Measurements from ENCODE around the gene SLC25A51. TPM values are rescaled to one million over a fixed set of nuclear protein-coding genes. Genes with fewer than 3 reads are reported as not detected.

The SLC25A51 gene
- total RNA-seq, 4 donors from 2014 or later, result 14.7 to 66.1 (median 44.4) TPM

GRCh38 chr9:37946971-37947370, 43.0 kb upstream of the SLC25A51 start:
- intact Hi-C loops (cut with DNase I; ENCODE audit: low total_unique reads), result no loop called here
- H3K4me1 ChIP-seq, result peaks cover 7 to 13% of the 10 kb centered on the region in 2 donors
- no peak overlapping the region for H3K4me3 ChIP-seq
- H3K27me3 ChIP-seq, result no peaks in the 10 kb centered on the region
- TF ChIP-seq CTCF (IDR thresholded peaks at IDR 0.05) (no peak), POLR2A (IDR thresholded peaks at IDR 0.05) (no peak)
- no peaks in the 10 kb centered on the region for H3K9me3 ChIP-seq
- H3K27ac ChIP-seq, result no peak overlapping the region
- no peaks in the 10 kb centered on the region for H3K36me3 ChIP-seq
- no peak for DNase-seq

GRCh38 chr9:37946041-37946440, 42.1 kb upstream of the SLC25A51 start:
- no peaks in the 10 kb centered on the region for H3K9me3 ChIP-seq
- no peaks in the 10 kb centered on the region for H3K27me3 ChIP-seq
- DNase-seq, result no peak
- peaks cover 7 to 13% of the 10 kb centered on the region in 2 donors for H3K4me1 ChIP-seq
- H3K27ac ChIP-seq, result no peak overlapping the region
- no peak overlapping the region for H3K4me3 ChIP-seq
- TF ChIP-seq CTCF (IDR thresholded peaks at IDR 0.05) (no peak), POLR2A (IDR thresholded peaks at IDR 0.05) (no peak)
- intact Hi-C loops (cut with DNase I; ENCODE audit: low total_unique reads), result no loop called here
- no peaks in the 10 kb centered on the region for H3K36me3 ChIP-seq

- TF ChIP-seq POLR2A (IDR thresholded peaks at IDR 0.05) (no peak), CTCF (IDR thresholded peaks at IDR 0.05) (no peak)
- Histone ChIP-seq H3K36me3 (no peaks in the 10 kb centered on the region), H3K27ac (no peak overlapping the region), H3K27me3 (no peaks in the 10 kb centered on the region), H3K4me1 (peaks cover 7 to 13% of the 10 kb centered on the region in 2 donors), H3K4me3 (no peak overlapping the region), H3K9me3 (no peaks in the 10 kb centered on the region)
- intact Hi-C loops (cut with DNase I; ENCODE audit: low total_unique reads), result no loop called here
- no peak for DNase-seq
Measured at GRCh38 chr9:37944671-37945481, 40.9 kb upstream of the SLC25A51 start.

GRCh38 chr9:37944266-37944650, 40.3 kb upstream of the SLC25A51 start:
- intact Hi-C loops (cut with DNase I; ENCODE audit: low total_unique reads), result no loop called here
- Histone ChIP-seq H3K4me1 (peaks cover 10 to 13% of the 10 kb centered on the region in 2 donors), H3K9me3 (no peaks in the 10 kb centered on the region), H3K27ac (peak overlapping the region; percentile 31 to 65), H3K4me3 (no peak overlapping the region), H3K27me3 (no peaks in the 10 kb centered on the region), H3K36me3 (no peaks in the 10 kb centered on the region)
- DNase-seq, result peak in 1 of 2 donors; percentile 46
- TF ChIP-seq CTCF (IDR thresholded peaks at IDR 0.05), result no peak
- TF ChIP-seq POLR2A (IDR thresholded peaks at IDR 0.05), result no peak
